DOHH2 (cell line): ENCODE measurements around the gene GAREM1.

Experiments
- H3F3A ChIP-seq: fragments of 200-600 bp; sonication (generic), shearing (Covaris generic); 2 replicates; pipeline ENCODE4 v1.6.0; 2016; ENCODE audit warnings: antibody characterized with exemption, mild to moderate bottlenecking; ENCODE audit not compliant: control insufficient read depth, insufficient read depth
- H3K27ac ChIP-seq: fragments of 200-600 bp; sonication (generic); 2 replicates; pipeline ENCODE4 v1.5.1; 2014; ENCODE audit warnings: low read depth, mild to moderate bottlenecking, low read length, moderate library complexity
- H3K27me3 ChIP-seq: fragments of 200-600 bp; sonication (generic); 2 replicates; pipeline ENCODE4 v1.6.1; 2014; ENCODE audit warnings: mild to moderate bottlenecking, low read length, mixed read lengths; ENCODE audit not compliant: control insufficient read depth
- H3K36me3 ChIP-seq: fragments of 200-600 bp; sonication (generic); 2 replicates; pipeline ENCODE4 v1.6.1; 2014; ENCODE audit warnings: mild to moderate bottlenecking, low read length, moderate library complexity, mixed read lengths; ENCODE audit not compliant: control insufficient read depth
- H3K4me1 ChIP-seq: fragments of 200-600 bp; sonication (generic); 2 replicates; pipeline ENCODE4 v1.6.1; 2014; ENCODE audit warnings: mild to moderate bottlenecking, low read length, mixed read lengths; ENCODE audit not compliant: control insufficient read depth
- H3K4me2 ChIP-seq: fragments of 200-600 bp; sonication (generic); 2 replicates; pipeline ENCODE4 v1.6.0; 2014; ENCODE audit warnings: mild to moderate bottlenecking, low read length, moderate library complexity
- H3K4me3 ChIP-seq: fragments of 200-600 bp; sonication (generic); 2 replicates; pipeline ENCODE4 v1.5.1; 2014; ENCODE audit warnings: mild to moderate bottlenecking, low read length, mixed read lengths
- H3K79me2 ChIP-seq: fragments of 200-600 bp; sonication (generic); 2 replicates; pipeline ENCODE4 v1.6.1; 2014; ENCODE audit warnings: mild to moderate bottlenecking, low read length, mixed read lengths; ENCODE audit not compliant: control insufficient read depth
- H3K9me2 ChIP-seq: fragments of 200-600 bp; sonication (generic); replicated peaks from 2 replicates; pipeline ENCODE4 v1.6.1; 2014; ENCODE audit warnings: mild to moderate bottlenecking, low read length, mixed read lengths; ENCODE audit not compliant: control insufficient read depth
- H3K9me3 ChIP-seq: fragments of 200-600 bp; sonication (generic); 2 replicates; pipeline ENCODE4 v1.6.1; 2014; ENCODE audit warnings: antibody characterized with exemption, low read length, mixed read lengths; ENCODE audit not compliant: control insufficient read depth, insufficient read depth
- H4K20me1 ChIP-seq: fragments of 200-600 bp; sonication (generic); 2 replicates; pipeline ENCODE4 v1.6.0; 2014; ENCODE audit warnings: low read depth, mild to moderate bottlenecking, antibody characterized with exemption, low read length, moderate library complexity; ENCODE audit not compliant: control insufficient read depth, insufficient read depth
- CTCF ChIP-seq: fragments of 200-600 bp; sonication (generic); IDR thresholded peaks from one replicate; pipeline ENCODE4 v1.5.1; 2014; ENCODE audit warnings: antibody characterized with exemption, mild to moderate bottlenecking, low read depth, low read length; ENCODE audit not compliant: poor library complexity, severe bottlenecking
- EZH2phosphoT487 ChIP-seq: fragments of 200-600 bp; sonication (generic); IDR thresholded peaks from 2 replicates; pipeline ENCODE4 v1.6.1; 2017; ENCODE audit warnings: borderline replicate concordance, mild to moderate bottlenecking, antibody characterized with exemption, low read length, moderate library complexity, mixed read lengths

Gene GAREM1

DNA sequence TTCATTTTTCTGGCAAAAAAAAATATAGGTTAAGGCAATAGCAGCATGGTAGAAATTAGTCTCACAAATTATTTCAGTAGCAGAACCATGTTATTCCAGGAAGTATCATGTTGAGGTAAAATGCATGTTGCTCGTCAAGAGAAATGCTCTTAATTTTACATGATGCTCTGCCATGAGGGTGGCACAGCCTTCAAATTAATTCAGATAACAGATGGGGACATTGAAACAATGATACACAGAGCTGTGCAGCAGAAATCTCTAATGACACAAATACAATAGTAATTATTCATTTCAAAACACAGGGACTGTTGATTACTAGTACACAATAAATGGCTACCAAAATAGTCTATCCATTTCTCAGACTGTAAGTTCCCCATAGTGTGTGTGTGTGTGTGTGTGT lies 24.8 kb downstream of the GAREM1 start:
- Histone ChIP-seq H4K20me1 (no peaks in the 10 kb centered on the region), H3K4me1 (no peaks in the 10 kb centered on the region), H3K9me2 (no peaks in the 10 kb centered on the region), H3K36me3 (no peaks in the 10 kb centered on the region), H3K79me2 (no peaks in the 10 kb centered on the region), H3F3A (no peaks in the 10 kb centered on the region), H3K4me2 (no peak overlapping the region), H3K27ac (no peak overlapping the region), H3K4me3 (no peak overlapping the region), H3K9me3 (no peaks in the 10 kb centered on the region), H3K27me3 (no peaks in the 10 kb centered on the region)
- no peak for TF ChIP-seq CTCF
- no peak for TF ChIP-seq EZH2phosphoT487

- Histone ChIP-seq H3K9me2 (no peaks in the 10 kb centered on the region), H4K20me1 (no peaks in the 10 kb centered on the region; the same call in 1 of the 2 replicates), H3K4me1 (no peaks in the 10 kb centered on the region), H3K79me2 (no peaks in the 10 kb centered on the region), H3K4me2 (no peak overlapping the region), H3F3A (no peaks in the 10 kb centered on the region), H3K36me3 (no peaks in the 10 kb centered on the region), H3K27ac (no peak overlapping the region), H3K27me3 (no peaks in the 10 kb centered on the region), H3K4me3 (no peak overlapping the region), H3K9me3 (no peaks in the 10 kb centered on the region)
- TF ChIP-seq CTCF (no peak), EZH2phosphoT487 (no peak)
Measured at GRCh38 chr18:32443706-32444215, 26.9 kb downstream of the GAREM1 start.

- H3K79me2 ChIP-seq, result no peaks in the 10 kb centered on the region
- H3K4me2 ChIP-seq, result no peak overlapping the region
- no peak overlapping the region for H3K4me3 ChIP-seq
- no peak overlapping the region for H3K27ac ChIP-seq
- TF ChIP-seq CTCF (no peak), EZH2phosphoT487 (no peak)
- H3K9me2 ChIP-seq, result no peaks in the 10 kb centered on the region
- H3K36me3 ChIP-seq, result no peaks in the 10 kb centered on the region
- no peaks in the 10 kb centered on the region for H3K27me3 ChIP-seq
- H4K20me1 ChIP-seq, result no peaks in the 10 kb centered on the region; the same call in 1 of the 2 replicates
- H3K4me1 ChIP-seq, result no peaks in the 10 kb centered on the region
- H3K9me3 ChIP-seq, result no peaks in the 10 kb centered on the region
- no peaks in the 10 kb centered on the region for H3F3A ChIP-seq
Measured at GRCh38 chr18:32443033-32443705, 27.5 kb downstream of the GAREM1 start.
